ENCODE measurements around the gene ARHGEF19. TPM values are rescaled to one million over a fixed set of nuclear protein-coding genes. Genes with fewer than 3 reads are reported as not detected.

ARHGEF19 gene
- polyA plus RNA-seq, 1 experiment = 11.6 TPM

DNA sequence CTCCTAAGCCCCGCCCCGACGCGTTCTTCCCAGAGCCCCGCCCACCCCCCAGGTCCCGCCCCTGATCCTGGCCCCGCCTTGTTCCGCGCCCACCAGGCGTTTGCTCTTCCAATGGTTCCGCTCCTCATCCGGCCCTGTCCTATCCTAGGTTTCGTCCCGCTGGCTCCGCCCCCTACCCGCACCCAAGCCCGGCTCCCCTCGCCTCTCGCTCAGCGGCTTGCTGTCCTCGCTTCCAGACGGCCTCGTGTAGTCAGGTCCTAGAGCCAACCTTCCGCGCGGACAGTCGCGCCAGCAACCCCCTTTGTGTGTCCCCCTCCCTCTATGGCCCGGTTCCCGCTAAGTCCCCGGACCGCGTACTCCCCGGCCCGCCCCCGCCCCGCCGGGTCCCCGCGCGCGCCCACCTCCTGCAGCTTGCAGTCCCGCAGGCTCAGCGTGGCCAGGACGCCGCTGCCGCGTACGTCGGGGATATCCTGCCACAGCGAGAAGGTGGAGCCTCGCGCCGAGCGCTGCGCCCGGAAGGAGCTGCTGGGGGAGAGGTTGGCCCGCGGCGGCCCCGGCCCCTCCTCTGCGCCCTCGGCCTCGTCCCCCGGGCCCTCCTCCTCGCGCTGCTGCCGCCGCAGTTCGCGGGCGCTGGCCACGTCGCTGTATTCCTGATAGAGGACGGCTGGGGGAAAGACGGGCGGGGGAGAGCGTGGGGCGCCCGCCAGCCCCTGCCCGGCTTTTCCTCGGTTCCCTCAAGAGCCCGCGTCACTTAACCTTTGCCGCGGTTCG, 5.7 kb downstream of the ARHGEF19 start:
- Histone ChIP-seq H3K4me3 (ENCODE audit: low read depth, low read length) (peak overlapping the region; percentile 58), H3K27me3 (ENCODE audit: control insufficient read depth, insufficient read depth, low read length) (no peaks in the 10 kb centered on the region), H3K36me3 (ENCODE audit: control insufficient read depth, insufficient read depth, low read length) (0 out of 2 replicates have a peak, but pooled peaks cover 4% of the 10 kb centered on the region)
- TF ChIP-seq, protein P1, sequence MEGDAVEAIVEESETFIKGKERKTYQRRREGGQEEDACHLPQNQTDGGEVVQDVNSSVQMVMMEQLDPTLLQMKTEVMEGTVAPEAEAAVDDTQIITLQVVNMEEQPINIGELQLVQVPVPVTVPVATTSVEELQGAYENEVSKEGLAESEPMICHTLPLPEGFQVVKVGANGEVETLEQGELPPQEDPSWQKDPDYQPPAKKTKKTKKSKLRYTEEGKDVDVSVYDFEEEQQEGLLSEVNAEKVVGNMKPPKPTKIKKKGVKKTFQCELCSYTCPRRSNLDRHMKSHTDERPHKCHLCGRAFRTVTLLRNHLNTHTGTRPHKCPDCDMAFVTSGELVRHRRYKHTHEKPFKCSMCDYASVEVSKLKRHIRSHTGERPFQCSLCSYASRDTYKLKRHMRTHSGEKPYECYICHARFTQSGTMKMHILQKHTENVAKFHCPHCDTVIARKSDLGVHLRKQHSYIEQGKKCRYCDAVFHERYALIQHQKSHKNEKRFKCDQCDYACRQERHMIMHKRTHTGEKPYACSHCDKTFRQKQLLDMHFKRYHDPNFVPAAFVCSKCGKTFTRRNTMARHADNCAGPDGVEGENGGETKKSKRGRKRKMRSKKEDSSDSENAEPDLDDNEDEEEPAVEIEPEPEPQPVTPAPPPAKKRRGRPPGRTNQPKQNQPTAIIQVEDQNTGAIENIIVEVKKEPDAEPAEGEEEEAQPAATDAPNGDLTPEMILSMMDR (IDR thresholded peaks at IDR 0.05; ENCODE audit: insufficient read depth, low read depth, low read length) = no peak
- peak; percentile 93 for DNase-seq (ENCODE audit: low read depth)
- POLR2A ChIA-PET = interaction anchor here (0.6 to 1.4 kb wide), 8 partner anchors 9 to 288 kb away, joined by 3 to 5 read pairs (median 4); no protein-coding TSS in a partner anchor
- CTCF ChIA-PET = interaction anchor here (0.8 to 1.8 kb wide), 3 partner anchors 37 to 128 kb away, joined by 3 to 8 read pairs (median 3); no protein-coding TSS in a partner anchor

GRCh38 chr1:16205891-16206546, 6.4 kb downstream of the ARHGEF19 start:
- TF ChIP-seq, protein P1 (IDR thresholded peaks at IDR 0.05; ENCODE audit: insufficient read depth, low read depth, low read length) = no peak
- DNase-seq (ENCODE audit: low read depth) = no peak
- CTCF ChIA-PET = interaction anchor here (0.8 to 1.8 kb wide), 3 partner anchors 38 to 127 kb away, joined by 3 to 8 read pairs (median 3); no protein-coding TSS in a partner anchor
- no peaks in the 10 kb centered on the region for H3K27me3 ChIP-seq (ENCODE audit: control insufficient read depth, insufficient read depth, low read length)
- peak overlapping the region; percentile 58 for H3K4me3 ChIP-seq (ENCODE audit: low read depth, low read length)
- POLR2A ChIA-PET = no interaction called here
- H3K36me3 ChIP-seq (ENCODE audit: control insufficient read depth, insufficient read depth, low read length) = peaks cover 8% of the 10 kb centered on the region

DNA sequence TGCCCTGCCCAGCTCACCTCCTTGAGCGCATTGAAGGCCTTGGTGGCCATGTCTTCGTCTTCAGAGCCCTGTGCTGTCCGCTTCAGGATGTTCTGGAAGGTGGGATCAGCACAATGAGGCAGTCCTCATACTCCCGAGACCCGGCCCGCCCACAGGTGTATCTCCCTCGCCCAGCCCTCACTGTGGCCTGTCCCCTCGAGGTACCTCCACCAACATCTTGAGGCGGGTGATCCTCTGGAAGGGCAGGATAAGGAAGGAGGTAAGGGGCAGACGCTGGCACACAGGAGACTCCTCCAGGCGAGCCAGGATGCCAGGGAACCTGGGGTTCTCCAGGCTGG, 7.1 kb downstream of the ARHGEF19 start:
- peaks cover 8% of the 10 kb centered on the region for H3K36me3 ChIP-seq (ENCODE audit: control insufficient read depth, insufficient read depth, low read length)
- POLR2A ChIA-PET = no interaction called here
- no peak overlapping the region for H3K4me3 ChIP-seq (ENCODE audit: low read depth, low read length)
- TF ChIP-seq, protein P1 (IDR thresholded peaks at IDR 0.05; ENCODE audit: insufficient read depth, low read depth, low read length) = no peak
- no peaks in the 10 kb centered on the region for H3K27me3 ChIP-seq (ENCODE audit: control insufficient read depth, insufficient read depth, low read length)
- no peak for DNase-seq (ENCODE audit: low read depth)
- CTCF ChIA-PET = interaction anchor here (1.0 to 2.6 kb wide), 6 partner anchors 11 to 413 kb away, joined by 3 to 13 read pairs (median 3); no protein-coding TSS in a partner anchor

- no peak for DNase-seq (ENCODE audit: low read depth)
- Histone ChIP-seq H3K36me3 (ENCODE audit: control insufficient read depth, insufficient read depth, low read length) (peaks cover 8% of the 10 kb centered on the region), H3K4me3 (ENCODE audit: low read depth, low read length) (no peak overlapping the region), H3K27me3 (ENCODE audit: control insufficient read depth, insufficient read depth, low read length) (no peaks in the 10 kb centered on the region)
- POLR2A ChIA-PET = no interaction called here
- CTCF ChIA-PET = interaction anchor here (0.7 to 2.6 kb wide), 10 partner anchors 10 to 413 kb away, joined by 3 to 13 read pairs (median 3); no protein-coding TSS in a partner anchor
- TF ChIP-seq, protein P1 (IDR thresholded peaks at IDR 0.05; ENCODE audit: insufficient read depth, low read depth, low read length) = peak; percentile 45
Observed at GRCh38 chr1:16204634-16205333, 7.7 kb downstream of the ARHGEF19 start.

All from BJ (cell line).